NCI-H1105 (cell line): ENCODE data around the gene SPEF1.
A peak's percentile ranks its signal among the peaks of the same experiment; 100 is the strongest.

Experiments
- DNase-seq: peaks from one replicate; lab custom pipeline; 2025; lab: John Stamatoyannopoulos, UW

The SPEF1 gene

DNA sequence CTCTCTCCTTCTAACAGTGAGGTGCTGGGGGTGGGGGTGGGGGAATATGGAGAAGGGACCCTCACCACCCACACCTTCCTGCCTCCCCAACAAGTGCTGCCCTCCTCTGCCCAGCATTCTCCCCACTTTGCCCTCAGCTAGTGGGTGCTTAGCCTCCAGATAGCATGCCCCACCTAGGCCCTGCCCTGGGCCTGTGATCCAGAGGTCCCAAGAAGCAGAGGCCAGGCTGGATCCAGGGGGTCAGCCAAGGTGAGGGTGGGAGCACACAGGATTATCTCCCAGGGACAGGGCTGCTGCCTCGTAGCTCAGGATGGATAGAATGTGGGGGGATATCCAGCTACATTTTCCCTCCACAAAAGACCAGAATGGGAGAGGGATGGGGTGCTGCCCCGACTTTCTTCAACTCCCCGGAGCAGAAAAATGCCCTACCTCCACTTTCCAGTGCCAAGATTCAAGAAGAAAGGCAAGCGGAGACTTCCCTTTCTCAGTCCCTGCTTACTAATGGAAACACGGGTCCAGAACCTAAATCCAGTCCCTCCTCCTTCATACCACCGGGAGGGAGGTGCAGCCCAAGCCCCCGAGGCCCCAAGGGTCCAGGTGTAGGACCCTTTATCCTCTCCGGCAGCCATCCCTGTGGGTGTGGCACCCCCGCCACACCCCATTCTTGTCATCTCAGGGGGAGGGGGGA is 14.7 kb downstream of the SPEF1 start:
- no peak for DNase-seq

DNA sequence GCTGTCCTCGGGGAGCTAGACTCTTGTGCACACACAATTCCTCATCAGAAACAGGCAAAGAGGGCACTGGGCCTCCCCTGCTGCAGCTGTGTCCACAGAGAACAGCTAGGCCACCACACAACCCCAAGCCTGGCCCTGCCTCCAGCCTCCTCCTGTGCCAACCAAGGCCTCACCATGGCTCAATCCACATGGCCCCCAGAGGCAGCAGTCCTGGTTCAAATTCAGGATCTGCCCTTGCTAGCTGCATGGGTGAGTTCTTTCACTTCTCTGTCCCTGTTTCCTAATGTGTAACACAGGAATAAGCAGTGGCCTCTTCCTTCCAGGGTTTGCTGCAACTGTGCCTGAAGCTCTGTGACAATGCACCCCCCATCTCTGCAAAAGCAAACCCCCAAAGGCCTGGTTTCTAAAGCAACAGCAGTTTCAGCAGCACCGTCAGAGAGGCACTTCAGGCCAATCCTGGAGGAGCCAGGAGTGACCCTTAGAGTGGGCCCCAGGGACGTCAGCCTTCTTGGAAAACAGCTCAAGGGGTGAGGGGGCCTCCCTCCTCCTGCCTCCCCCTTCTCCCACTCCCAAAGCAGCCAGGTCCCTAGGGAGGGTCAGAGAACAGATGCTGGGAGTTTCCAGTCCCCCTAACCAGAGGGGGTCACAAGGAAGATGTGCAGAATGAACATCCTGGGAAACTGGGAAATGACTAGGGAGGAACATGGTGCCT is 15.9 kb downstream of the SPEF1 start:
- DNase-seq, result no peak

- DNase-seq, result no peak
Observed at GRCh38 chr20:3764659-3765058, 16.6 kb downstream of the SPEF1 start.

DNA sequence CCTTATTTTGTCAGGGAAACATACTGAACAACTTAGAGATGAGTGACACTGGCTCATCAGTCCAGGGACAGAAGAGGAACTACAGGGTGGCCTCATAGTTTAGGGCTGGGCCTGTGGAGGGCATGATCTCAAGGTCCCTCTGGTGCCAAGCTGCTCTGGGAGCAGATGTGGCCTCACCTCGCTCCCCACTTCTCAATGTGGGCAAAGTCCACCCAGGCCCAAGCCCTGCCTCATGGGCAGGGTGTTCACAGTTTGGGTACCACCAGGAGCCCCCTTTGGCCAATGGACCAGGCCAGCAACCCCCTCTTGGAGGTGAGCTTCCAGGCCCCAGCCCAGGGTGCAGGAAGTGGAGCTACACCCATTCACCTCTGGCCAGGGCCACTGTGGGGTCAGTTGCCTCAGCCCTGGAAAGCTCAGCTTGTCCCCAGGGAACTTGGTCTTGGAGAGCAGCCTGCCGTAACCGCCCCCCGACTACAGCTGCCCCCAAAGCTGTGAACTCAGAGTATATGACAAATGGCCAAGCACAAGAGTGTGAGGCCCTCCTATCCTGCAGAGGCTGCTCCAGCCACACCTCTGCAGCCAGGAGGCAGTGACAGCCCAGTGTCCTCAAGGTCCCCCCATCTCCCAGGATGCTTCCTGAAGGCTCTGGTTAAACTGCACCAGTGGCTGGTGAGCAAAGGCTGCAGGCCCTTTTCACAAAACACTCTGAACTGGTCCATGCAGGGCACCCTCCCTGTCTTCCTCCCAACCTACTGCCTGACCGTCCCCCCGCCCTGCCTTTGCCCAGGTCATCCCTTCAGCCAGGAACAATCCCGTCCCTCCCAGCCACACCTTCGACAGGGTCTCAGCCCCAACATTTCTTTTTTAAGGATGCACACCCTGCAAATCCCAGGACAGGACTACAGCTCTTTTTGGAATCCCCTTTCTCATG is 17.3 kb downstream of the SPEF1 start:
- DNase-seq, result no peak

- no peak for DNase-seq
Observed at GRCh38 chr20:3760655-3761348, 20.4 kb downstream of the SPEF1 start.

DNA sequence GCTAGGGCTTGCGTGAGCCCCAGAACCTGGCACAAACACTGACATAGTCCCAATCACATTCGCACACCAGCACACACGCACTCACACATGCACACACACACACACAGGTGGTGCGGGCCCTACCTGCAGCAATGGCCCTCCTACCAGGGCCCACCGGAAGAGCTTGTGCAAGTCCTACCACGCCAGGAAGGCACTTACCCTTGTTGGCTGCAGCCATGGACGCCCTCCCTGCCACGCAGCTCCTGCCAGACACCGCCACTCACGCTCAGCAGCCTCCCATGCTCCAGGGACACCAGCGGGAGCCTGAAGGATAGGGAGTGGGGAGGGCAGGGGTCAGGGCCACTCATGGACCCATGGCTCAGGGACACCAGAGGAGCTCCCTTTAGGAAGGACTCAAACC is 21.4 kb downstream of the SPEF1 start:
- no peak for DNase-seq

- no peak for DNase-seq
Observed at GRCh38 chr20:3759316-3759823, 21.9 kb downstream of the SPEF1 start.

DNA sequence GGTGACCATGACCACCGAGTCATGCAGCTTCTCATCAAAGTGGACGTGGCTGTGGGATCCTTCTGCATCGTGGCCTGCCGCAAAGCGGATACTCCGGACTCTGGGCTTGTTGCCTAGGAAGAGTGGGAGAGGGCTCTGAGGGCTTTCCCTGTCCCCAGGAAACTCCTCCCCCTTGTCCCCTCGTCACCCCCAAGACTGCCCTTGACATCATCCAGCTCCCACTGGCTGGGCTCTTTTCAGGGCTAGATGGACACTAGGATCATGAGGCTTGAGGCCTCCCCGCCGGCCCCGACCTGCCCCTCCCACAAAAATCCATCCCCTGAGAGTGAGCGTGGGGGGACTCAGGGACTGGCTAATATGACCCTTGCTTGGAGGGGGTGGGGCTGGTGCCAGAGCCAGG is 22.7 kb downstream of the SPEF1 start:
- no peak for DNase-seq

GRCh38 chr20:3757268-3757667 is 24.0 kb downstream of the SPEF1 start:
- no peak for DNase-seq

GRCh38 chr20:3755814-3756480 is 25.3 kb downstream of the SPEF1 start:
- no peak for DNase-seq

DNA sequence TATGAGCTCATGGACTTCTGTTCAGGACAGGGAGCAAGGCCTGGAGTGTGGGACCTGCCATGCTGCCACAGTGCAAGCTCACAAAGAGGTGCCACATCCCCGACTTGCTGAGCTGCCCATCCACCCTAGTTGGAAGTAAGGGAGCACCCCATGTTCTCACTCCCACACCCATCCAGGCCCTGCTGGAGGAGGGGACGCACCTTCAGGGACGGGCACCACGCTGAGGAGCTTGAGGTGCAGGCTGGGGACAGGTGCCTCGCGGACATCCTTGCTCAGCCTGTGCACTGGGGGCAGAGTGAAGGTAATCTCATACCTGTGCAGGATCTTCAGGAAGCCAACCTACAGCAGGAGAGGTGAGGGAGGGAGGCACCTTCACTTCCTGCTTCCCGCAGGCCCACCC is 26.0 kb downstream of the SPEF1 start:
- DNase-seq, result no peak

DNA sequence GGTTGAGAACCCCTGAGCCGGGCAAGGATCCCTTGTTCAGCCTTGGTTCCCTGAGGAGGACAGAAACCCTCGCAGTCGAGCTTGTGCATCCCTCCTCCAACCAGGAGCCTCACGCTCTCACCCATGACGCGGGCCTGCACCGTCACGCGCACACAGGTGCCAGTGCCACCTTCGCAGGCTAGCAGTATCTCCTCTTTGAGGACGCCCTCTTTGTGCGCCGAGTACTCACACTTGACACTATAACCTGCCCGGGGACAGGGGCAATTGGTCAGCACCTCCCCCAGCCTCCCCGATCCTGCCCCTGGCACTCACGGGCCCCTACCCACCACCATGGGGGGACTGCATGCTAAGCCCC is 27.0 kb downstream of the SPEF1 start:
- DNase-seq, result no peak

GRCh38 chr20:3753501-3754275 is 27.6 kb downstream of the SPEF1 start:
- no peak for DNase-seq

- DNase-seq, result peak; percentile 22
Observed at GRCh38 chr20:3753098-3753497, 28.1 kb downstream of the SPEF1 start.

- no peak for DNase-seq
Observed at GRCh38 chr20:3752386-3752759, 28.9 kb downstream of the SPEF1 start.

- peak; percentile 85 for DNase-seq
Observed at GRCh38 chr20:3751675-3752385, 29.4 kb downstream of the SPEF1 start.

GRCh38 chr20:3751305-3751674 is 30.0 kb downstream of the SPEF1 start:
- DNase-seq, result peak; percentile 9

DNA sequence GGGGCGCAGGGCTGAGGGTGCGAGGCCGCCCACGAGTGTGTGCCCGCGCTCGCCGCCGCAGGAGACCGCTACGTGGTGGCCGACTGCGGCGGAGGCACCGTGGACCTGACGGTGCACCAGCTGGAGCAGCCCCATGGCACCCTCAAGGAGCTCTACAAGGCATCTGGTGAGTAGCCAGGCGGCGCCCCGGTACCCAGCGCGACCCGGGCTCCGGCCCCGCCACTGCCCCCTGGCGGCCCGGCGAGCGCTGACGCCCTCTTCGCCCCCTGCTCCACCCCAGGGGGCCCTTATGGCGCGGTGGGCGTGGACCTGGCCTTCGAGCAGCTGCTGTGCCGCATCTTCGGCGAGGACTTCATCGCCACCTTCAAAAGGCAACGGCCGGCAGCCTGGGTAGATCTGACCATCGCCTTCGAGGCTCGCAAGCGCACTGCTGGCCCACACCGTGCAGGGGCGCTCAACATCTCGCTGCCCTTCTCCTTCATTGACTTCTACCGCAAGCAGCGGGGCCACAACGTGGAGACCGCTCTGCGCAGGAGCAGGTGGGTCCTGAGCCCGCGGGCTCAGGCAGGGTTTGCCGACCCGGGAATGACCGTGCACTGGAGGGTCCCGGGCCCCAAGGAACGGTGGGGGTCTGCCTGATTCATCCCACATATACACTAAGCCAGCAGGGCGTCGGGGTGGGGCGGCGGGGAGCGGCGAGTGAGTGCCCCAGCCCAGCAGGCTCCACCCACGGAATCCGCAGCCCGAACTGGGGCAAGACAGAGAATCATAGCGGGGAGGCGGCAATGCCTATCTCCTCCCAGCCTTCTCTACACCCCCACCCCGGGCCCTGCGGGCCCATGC is 31.3 kb downstream of the SPEF1 start:
- DNase-seq, result peak; percentile 76

DNA sequence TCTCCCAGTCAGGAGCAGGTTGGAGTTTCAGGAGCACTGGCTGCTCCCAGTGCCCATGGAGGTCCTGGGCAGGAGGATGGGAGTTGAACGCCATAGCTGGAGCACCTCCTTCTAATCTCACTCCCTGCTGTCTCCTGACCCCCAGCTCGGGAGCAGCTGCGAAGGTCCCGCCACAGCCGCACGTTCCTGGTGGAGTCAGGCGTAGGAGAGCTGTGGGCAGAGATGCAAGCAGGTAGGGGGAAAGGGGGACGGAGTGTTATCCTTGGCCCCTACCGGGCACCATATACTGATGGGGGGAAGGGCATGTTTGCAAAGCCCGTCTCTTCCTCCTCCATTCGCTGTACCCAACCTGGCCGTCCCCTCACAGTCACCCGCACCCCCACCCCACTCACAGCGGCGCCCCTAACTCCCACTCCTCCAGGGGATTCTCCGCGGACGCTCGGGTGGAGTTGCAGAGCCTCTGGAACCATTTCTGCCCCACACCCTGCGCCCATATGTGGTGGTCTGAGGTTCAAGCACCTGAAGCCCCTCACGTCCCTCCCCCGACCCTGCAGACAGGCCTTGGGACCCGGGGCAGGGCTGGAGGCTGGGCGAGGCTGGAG is 32.1 kb downstream of the SPEF1 start:
- no peak for DNase-seq
